Measurements from ENCODE around the gene GINS2. TPM values are rescaled to one million over a fixed set of nuclear protein-coding genes. Genes with fewer than 3 reads are reported as not detected.

GINS2 gene
- total RNA-seq, 4 donors from 2014 or later, result 2.0 to 10.4 TPM; not detected in 2

DNA sequence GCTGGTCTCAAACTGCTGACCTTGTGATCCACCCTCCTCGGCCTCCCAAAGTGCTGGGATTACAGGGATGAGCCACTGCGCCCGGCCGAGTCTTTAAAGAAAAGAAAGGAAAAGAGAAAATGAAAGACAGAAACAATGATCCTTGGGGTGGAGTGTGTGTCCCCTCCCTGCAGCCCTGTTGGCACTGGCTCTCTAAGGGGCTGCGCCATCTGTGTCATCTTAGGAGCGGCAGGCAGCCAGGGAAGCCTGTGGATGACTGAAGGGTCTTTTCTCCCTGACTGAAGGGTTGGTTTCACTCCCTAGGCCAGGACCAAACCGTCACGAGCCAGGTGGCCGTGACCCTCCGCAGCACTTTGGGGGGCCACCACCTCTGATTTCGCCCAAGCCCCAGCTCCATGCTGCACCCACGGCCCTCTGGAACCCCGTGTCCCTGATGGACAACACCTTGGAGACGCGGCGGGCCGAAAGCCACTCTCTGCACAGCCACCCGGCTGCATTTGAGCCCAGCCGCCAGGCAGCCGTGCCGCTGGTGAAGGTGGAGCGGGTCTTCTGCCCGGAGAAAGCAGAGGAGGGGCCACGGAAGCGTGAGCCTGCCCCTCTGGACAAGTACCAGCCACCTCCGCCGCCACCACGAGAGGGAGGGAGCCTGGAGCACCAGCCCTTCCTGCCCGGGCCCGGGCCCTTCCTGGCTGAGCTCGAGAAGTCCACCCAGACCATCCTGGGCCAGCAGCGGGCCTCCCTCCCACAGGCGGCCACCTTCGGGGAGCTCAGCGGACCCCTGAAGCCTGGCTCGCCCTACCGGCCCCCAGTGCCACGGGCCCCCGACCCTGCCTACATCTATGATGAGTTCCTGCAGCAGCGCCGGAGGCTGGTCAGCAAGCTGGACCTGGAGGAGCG lies 27.7 kb downstream of the GINS2 start:
- no peak for DNase-seq
- no peaks in the 10 kb centered on the region for H3K27me3 ChIP-seq
- H3K9me3 ChIP-seq, result no peaks in the 10 kb centered on the region
- H3K4me1 ChIP-seq, result no peaks in the 10 kb centered on the region
- TF ChIP-seq CTCF (IDR thresholded peaks at IDR 0.05), result no peak
- TF ChIP-seq POLR2A (IDR thresholded peaks at IDR 0.05), result no peak
- no peak overlapping the region for H3K27ac ChIP-seq
- no peak overlapping the region for H3K4me3 ChIP-seq
- no peaks in the 10 kb centered on the region for H3K36me3 ChIP-seq
- intact Hi-C loops (cut with DNase I; ENCODE audit: low total_unique reads), result no loop called here

DNA sequence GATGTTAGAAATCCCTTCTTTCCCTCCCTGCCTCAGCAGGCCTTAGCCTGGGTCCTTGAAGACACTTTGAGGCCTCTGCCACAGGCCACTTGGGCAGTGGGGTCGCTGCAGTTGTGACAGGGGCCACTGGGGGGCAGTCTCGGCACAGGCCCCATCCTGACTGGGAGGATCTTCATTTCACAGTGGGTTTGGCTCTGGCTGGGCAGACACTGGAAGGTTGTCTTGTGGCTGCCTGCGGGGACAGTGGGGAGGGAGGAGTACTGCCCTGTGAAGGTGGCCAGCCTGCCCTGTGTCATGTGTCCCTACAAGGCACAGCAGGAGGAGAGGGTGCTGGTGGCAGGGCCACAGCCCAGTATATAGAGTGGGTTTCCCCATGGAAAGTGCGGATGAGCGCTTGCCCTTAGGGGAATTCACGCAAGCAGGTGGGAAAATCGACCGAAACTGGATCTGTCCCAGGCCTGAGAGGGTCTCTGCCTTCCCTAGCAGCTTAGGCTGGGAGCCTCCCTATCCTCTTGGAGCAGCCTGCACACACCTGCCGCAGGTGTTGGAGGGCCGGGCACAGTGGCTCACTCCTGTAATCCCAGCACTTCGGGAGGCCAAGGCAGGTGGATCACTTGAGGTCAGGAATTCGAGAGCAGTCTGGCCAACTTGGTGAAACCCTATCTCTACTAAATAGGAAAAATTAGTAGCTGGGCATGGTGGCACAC lies 28.8 kb downstream of the GINS2 start:
- peak; percentile 43 to 57 for DNase-seq
- intact Hi-C loops (cut with DNase I; ENCODE audit: low total_unique reads), result no loop called here
- H3K27ac ChIP-seq, result no peak overlapping the region
- TF ChIP-seq CTCF (IDR thresholded peaks at IDR 0.05) (peak; percentile 50 to 77 (median 66)), POLR2A (IDR thresholded peaks at IDR 0.05) (no peak)
- H3K9me3 ChIP-seq, result no peaks in the 10 kb centered on the region
- H3K4me1 ChIP-seq, result no peaks in the 10 kb centered on the region
- H3K4me3 ChIP-seq, result no peak overlapping the region
- no peaks in the 10 kb centered on the region for H3K27me3 ChIP-seq
- no peaks in the 10 kb centered on the region for H3K36me3 ChIP-seq

DNA sequence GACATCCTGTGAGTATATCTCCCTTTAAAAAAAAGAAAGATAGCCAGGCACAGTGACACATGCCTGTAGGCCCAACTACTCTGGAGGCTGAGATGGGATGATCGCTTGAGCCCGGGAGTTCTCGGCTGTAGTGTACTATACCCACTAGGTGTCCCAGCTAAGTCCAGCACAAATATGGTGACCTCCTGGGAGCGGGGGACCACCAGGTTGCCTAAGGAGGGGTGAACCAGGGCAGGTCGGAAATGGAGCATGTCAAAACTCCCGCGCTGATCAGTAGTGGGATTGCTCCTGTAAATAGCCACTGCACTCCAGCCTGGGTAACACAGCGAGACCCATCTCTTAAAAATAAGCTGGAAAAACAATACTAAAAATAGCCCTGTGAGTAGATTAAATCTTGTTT lies 29.4 kb downstream of the GINS2 start:
- no peak overlapping the region for H3K27ac ChIP-seq
- DNase-seq, result no peak
- H3K9me3 ChIP-seq, result no peaks in the 10 kb centered on the region
- no peaks in the 10 kb centered on the region for H3K4me1 ChIP-seq
- TF ChIP-seq CTCF (IDR thresholded peaks at IDR 0.05) (no peak), POLR2A (IDR thresholded peaks at IDR 0.05) (no peak)
- no peaks in the 10 kb centered on the region for H3K36me3 ChIP-seq
- intact Hi-C loops (cut with DNase I; ENCODE audit: low total_unique reads), result no loop called here
- H3K4me3 ChIP-seq, result no peak overlapping the region
- H3K27me3 ChIP-seq, result no peaks in the 10 kb centered on the region

- Histone ChIP-seq H3K4me3 (no peak overlapping the region), H3K4me1 (peaks cover 0 to 6% of the 10 kb centered on the region in 2 donors), H3K36me3 (no peaks in the 10 kb centered on the region), H3K27ac (no peak overlapping the region), H3K27me3 (no peaks in the 10 kb centered on the region), H3K9me3 (no peaks in the 10 kb centered on the region)
- DNase-seq, result no peak
- intact Hi-C loops (cut with DNase I; ENCODE audit: low total_unique reads), result no loop called here
- TF ChIP-seq POLR2A (IDR thresholded peaks at IDR 0.05), result no peak
- no peak for TF ChIP-seq CTCF (IDR thresholded peaks at IDR 0.05)
Measured at GRCh38 chr16:85658504-85659326, 30.0 kb downstream of the GINS2 start.
